Measurements from ENCODE around the gene CYTH1.

Gene CYTH1

GRCh38 chr17:78798695-78799559 is 16.9 kb upstream of the CYTH1 start:
- TF ChIP-seq, protein P1, sequence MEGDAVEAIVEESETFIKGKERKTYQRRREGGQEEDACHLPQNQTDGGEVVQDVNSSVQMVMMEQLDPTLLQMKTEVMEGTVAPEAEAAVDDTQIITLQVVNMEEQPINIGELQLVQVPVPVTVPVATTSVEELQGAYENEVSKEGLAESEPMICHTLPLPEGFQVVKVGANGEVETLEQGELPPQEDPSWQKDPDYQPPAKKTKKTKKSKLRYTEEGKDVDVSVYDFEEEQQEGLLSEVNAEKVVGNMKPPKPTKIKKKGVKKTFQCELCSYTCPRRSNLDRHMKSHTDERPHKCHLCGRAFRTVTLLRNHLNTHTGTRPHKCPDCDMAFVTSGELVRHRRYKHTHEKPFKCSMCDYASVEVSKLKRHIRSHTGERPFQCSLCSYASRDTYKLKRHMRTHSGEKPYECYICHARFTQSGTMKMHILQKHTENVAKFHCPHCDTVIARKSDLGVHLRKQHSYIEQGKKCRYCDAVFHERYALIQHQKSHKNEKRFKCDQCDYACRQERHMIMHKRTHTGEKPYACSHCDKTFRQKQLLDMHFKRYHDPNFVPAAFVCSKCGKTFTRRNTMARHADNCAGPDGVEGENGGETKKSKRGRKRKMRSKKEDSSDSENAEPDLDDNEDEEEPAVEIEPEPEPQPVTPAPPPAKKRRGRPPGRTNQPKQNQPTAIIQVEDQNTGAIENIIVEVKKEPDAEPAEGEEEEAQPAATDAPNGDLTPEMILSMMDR (IDR thresholded peaks at IDR 0.05) = peak; percentile 34
- H3K9me3 ChIP-seq = no peaks in the 10 kb centered on the region
- H3K27ac ChIP-seq = no peak overlapping the region
- H3K4me3 ChIP-seq (ENCODE audit: low read depth in 1 of 2, low read length in 1 of 2) = no peak overlapping the region
- H3K36me3 ChIP-seq = peaks cover 6% of the 10 kb centered on the region
- peaks cover 15% of the 10 kb centered on the region in 2 experiments for H3K4me1 ChIP-seq (ENCODE audit: control insufficient read depth in 1 of 2, insufficient read depth in 1 of 2, low read depth in 1 of 2, low read length in 1 of 2)
- no peaks in the 10 kb centered on the region for H3K27me3 ChIP-seq

- no peak overlapping the region for H3K4me3 ChIP-seq (ENCODE audit: low read depth in 1 of 2, low read length in 1 of 2)
- H3K36me3 ChIP-seq = peaks cover 6% of the 10 kb centered on the region
- no peaks in the 10 kb centered on the region for H3K9me3 ChIP-seq
- no peak overlapping the region for H3K27ac ChIP-seq
- peaks cover 5 to 7% of the 10 kb centered on the region in 2 experiments for H3K4me1 ChIP-seq (ENCODE audit: control insufficient read depth in 1 of 2, insufficient read depth in 1 of 2, low read depth in 1 of 2, low read length in 1 of 2)
- TF ChIP-seq, protein P1 (IDR thresholded peaks at IDR 0.05) = no peak
- no peaks in the 10 kb centered on the region for H3K27me3 ChIP-seq
Observed at GRCh38 chr17:78797691-78798585, 15.9 kb upstream of the CYTH1 start.

GRCh38 chr17:78797213-78797612 is 15.1 kb upstream of the CYTH1 start:
- Histone ChIP-seq H3K27me3 (no peaks in the 10 kb centered on the region), H3K27ac (peak overlapping the region; percentile 38), H3K4me1 (ENCODE audit: control insufficient read depth in 1 of 2, insufficient read depth in 1 of 2, low read depth in 1 of 2, low read length in 1 of 2) (peaks cover 0 to 7% of the 10 kb centered on the region in 2 experiments), H3K9me3 (no peaks in the 10 kb centered on the region), H3K36me3 (peaks cover 6% of the 10 kb centered on the region), H3K4me3 (ENCODE audit: low read depth in 1 of 2, low read length in 1 of 2) (no peak overlapping the region)
- TF ChIP-seq, protein P1 (IDR thresholded peaks at IDR 0.05) = no peak

DNA sequence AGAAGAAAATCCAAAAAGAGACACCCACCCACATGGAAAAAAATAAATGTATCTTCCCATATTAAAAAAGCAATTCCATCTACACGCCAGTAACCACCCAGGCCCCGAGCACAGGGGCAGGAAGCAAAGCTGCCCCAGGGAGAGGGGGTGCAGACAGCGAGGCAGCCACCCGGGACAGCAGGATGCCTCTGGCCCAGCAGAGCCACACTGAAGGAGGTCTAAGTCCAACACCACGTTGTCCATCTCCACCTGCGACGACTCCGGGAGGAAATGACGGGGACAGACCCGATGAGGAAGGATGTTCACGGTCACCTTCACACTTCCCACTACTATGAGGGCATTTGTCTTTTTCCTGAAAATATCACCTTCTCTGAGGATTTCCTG is 14.4 kb upstream of the CYTH1 start:
- H3K4me1 ChIP-seq (ENCODE audit: control insufficient read depth in 1 of 2, insufficient read depth in 1 of 2, low read depth in 1 of 2, low read length in 1 of 2) = peaks cover 0 to 7% of the 10 kb centered on the region in 2 experiments

GRCh38 chr17:78795861-78796516 is 13.9 kb upstream of the CYTH1 start:
- no peak overlapping the region for H3K4me3 ChIP-seq (ENCODE audit: low read depth in 1 of 2, low read length in 1 of 2)
- H3K4me1 ChIP-seq (ENCODE audit: control insufficient read depth in 1 of 2, insufficient read depth in 1 of 2, low read depth in 1 of 2, low read length in 1 of 2) = peaks cover 0 to 7% of the 10 kb centered on the region in 2 experiments
- H3K27me3 ChIP-seq = no peaks in the 10 kb centered on the region
- peaks cover 6% of the 10 kb centered on the region for H3K36me3 ChIP-seq
- H3K27ac ChIP-seq = no peak overlapping the region
- no peaks in the 10 kb centered on the region for H3K9me3 ChIP-seq
- TF ChIP-seq, protein P1 (IDR thresholded peaks at IDR 0.05) = no peak

More for the DNA sequence above, 14.4 kb upstream of the CYTH1 start:
- Histone ChIP-seq H3K9me3 (no peaks in the 10 kb centered on the region), H3K36me3 (peaks cover 6% of the 10 kb centered on the region), H3K27ac (peak overlapping the region; percentile 38), H3K27me3 (no peaks in the 10 kb centered on the region), H3K4me3 (ENCODE audit: low read depth in 1 of 2, low read length in 1 of 2) (no peak overlapping the region)
- TF ChIP-seq, protein P1 (IDR thresholded peaks at IDR 0.05) = no peak
